Endodermal cell (in vitro differentiated cells): ENCODE measurements around the gene RILP. TPM values are rescaled to one million over a fixed set of nuclear protein-coding genes. Genes with fewer than 3 reads are reported as not detected.

Experiments used
- DNase-seq: peaks from one replicate; pipeline ENCODE4 v3.0.0-alpha.2; 2017
- H3K27ac ChIP-seq: 2 replicates; pipeline ENCODE4 v1.5.1; 2013; ENCODE audit warnings: mild to moderate bottlenecking, low read depth, low read length, moderate library complexity
- H3K27me3 ChIP-seq: 2 replicates; pipeline ENCODE4 v1.6.1; 2013; ENCODE audit warnings: mild to moderate bottlenecking, low read length, moderate library complexity; ENCODE audit not compliant: insufficient read depth, control insufficient read depth, poor library complexity, severe bottlenecking
- H3K36me3 ChIP-seq: 2 replicates; pipeline ENCODE4 v1.7.0; 2013; ENCODE audit warnings: mild to moderate bottlenecking, low read length, moderate library complexity; ENCODE audit not compliant: control insufficient read depth, insufficient read depth
- H3K4me1 ChIP-seq: one replicate; pipeline ENCODE4 v1.7.0; 2013; ENCODE audit warnings: low read length; ENCODE audit not compliant: control insufficient read depth, insufficient read depth
- H3K4me3 ChIP-seq: 2 replicates; pipeline ENCODE4 v1.5.1; 2013; ENCODE audit warnings: mild to moderate bottlenecking, low read length, moderate library complexity
- H3K9ac ChIP-seq: 2 replicates; pipeline ENCODE4 v1.6.1; 2013; ENCODE audit warnings: mild to moderate bottlenecking, low read length, moderate library complexity; ENCODE audit not compliant: poor library complexity, severe bottlenecking; ENCODE audit errors: extremely low read depth
- H3K9me3 ChIP-seq: 2 replicates; pipeline ENCODE4 v1.6.1; 2013; ENCODE audit warnings: mild to moderate bottlenecking, low read length, moderate library complexity; ENCODE audit not compliant: control insufficient read depth
- H3K27ac Mint-ChIP-seq: 2 replicates; pipeline ENCODE4 v1.8.0; 2020; ENCODE audit warnings: mixed read lengths
- H3K27me3 Mint-ChIP-seq: 2 replicates; pipeline ENCODE4 v1.8.0; 2021; ENCODE audit warnings: mild to moderate bottlenecking, mixed read lengths; ENCODE audit not compliant: insufficient read depth
- H3K36me3 Mint-ChIP-seq: 2 replicates; pipeline ENCODE4 v1.8.0; 2020; ENCODE audit warnings: low read depth, mixed read lengths
- H3K4me1 Mint-ChIP-seq: 2 replicates; pipeline ENCODE4 v1.8.0; 2020; ENCODE audit warnings: mixed read lengths
- H3K4me3 Mint-ChIP-seq: 2 replicates; pipeline ENCODE4 v1.8.0; 2020; ENCODE audit warnings: mild to moderate bottlenecking, moderate library complexity, mixed read lengths
- H3K9me3 Mint-ChIP-seq: 2 replicates; pipeline ENCODE4 v1.8.0; 2020; ENCODE audit warnings: mild to moderate bottlenecking, mixed read lengths
- CTCF ChIP-seq: fragments of 200-600 bp; sonication (generic); conservative IDR thresholded peaks from 2 replicates; pipeline ENCODE4 v1.5.0; 2021; ENCODE audit warnings: antibody characterized with exemption, mild to moderate bottlenecking
- WGBS, 2 experiments: methylation state at CpG; one replicate each; pipeline versions ENCODE4 v1.1.5 to v1.1.7; 2013; ENCODE audit warnings: missing lambda C conversion rate in 2 of 2, mixed read lengths in 1 of 2; ENCODE audit not compliant: insufficient coverage in 1 of 2, insufficient read length in 1 of 2; 5-methylcytosine and 5-hydroxymethylcytosine counted together
- total RNA-seq, 2 donors: library from RNA; stranded (reverse); fragmentation: NEBNext Ultra II Directional in 1 of 2; extraction: Animal tissue kit (Norgen Biotek cat#: 25700) in 1 of 2; gene quantifications; 2 replicates in 1 of 2; 3 replicates in 1 of 2; pipeline ENCODE4 v1.2.1, GENCODE V29; 2021

Gene RILP
- total RNA-seq, 2 donors from 2014 or later = 1.1 to 3.1 TPM

- Histone ChIP-seq H3K9me3 (no peaks in the 10 kb centered on the region), H3K4me3 (peak within 1 kb of the TSS; percentile 92), H3K4me1 (no peaks in the 10 kb centered on the region)
These were observed 34.9 kb upstream of the RILP start, which contains the start of gene PRPF8 for GRCh38 chr17:1684378-1685189. PRPF8 (minus strand) TSS chr17:1684867; CDS start chr17:1684571, 296 bp downstream.

GRCh38 chr17:1683459-1683858 lies 33.8 kb upstream of the RILP start:
- WGBS, 2 experiments = 91 to 95% methylated on average over 4 to 5 of the region's 5 CpGs
- no peak for TF ChIP-seq CTCF
- DNase-seq = no peak
- Mint-ChIP-seq H3K27me3 (no peaks in the 10 kb centered on the region), H3K27ac (peak overlapping the region; percentile 96), H3K4me3 (peak overlapping the region; percentile 97), H3K36me3 (peaks cover 56% of the 10 kb centered on the region), H3K4me1 (peaks cover 10% of the 10 kb centered on the region), H3K9me3 (peaks cover under 1% of the 10 kb centered on the region)
- Histone ChIP-seq H3K4me3 (peak overlapping the region; percentile 92), H3K9me3 (no peaks in the 10 kb centered on the region), H3K27me3 (no peaks in the 10 kb centered on the region), H3K9ac (peak overlapping the region; percentile 72), H3K4me1 (no peaks in the 10 kb centered on the region), H3K27ac (no peak overlapping the region), H3K36me3 (peaks cover 51% of the 10 kb centered on the region)

More at GRCh38 chr17:1684378-1685189, 34.9 kb upstream of the RILP start, which contains the start of gene PRPF8:
- peak; percentile 100 for DNase-seq
- WGBS, 2 experiments = 0 to 1% methylated on average over 10 to 72 of the region's 72 CpGs
- H3K27ac ChIP-seq = peak within 1 kb of the TSS; percentile 81
- peaks cover 45% of the 10 kb centered on the region for H3K36me3 Mint-ChIP-seq
- peaks cover 5% of the 10 kb centered on the region for H3K9me3 Mint-ChIP-seq
- H3K27me3 Mint-ChIP-seq = no peaks in the 10 kb centered on the region
- TF ChIP-seq CTCF = no peak
- H3K27ac Mint-ChIP-seq = peak within 1 kb of the TSS; percentile 96
- H3K4me1 Mint-ChIP-seq = peaks cover 10% of the 10 kb centered on the region
- H3K36me3 ChIP-seq = peaks cover 40% of the 10 kb centered on the region
- H3K4me3 Mint-ChIP-seq = peak within 1 kb of the TSS; percentile 97
- no peaks in the 10 kb centered on the region for H3K27me3 ChIP-seq
- H3K9ac ChIP-seq = peak within 1 kb of the TSS; percentile 72

- H3K27me3 Mint-ChIP-seq = no peaks in the 10 kb centered on the region
- peaks cover 93% of the 10 kb centered on the region for H3K36me3 Mint-ChIP-seq
- Histone ChIP-seq H3K9me3 (no peaks in the 10 kb centered on the region), H3K27ac (no peak overlapping the region), H3K9ac (no peak overlapping the region), H3K4me1 (no peaks in the 10 kb centered on the region), H3K4me3 (no peak overlapping the region), H3K27me3 (no peaks in the 10 kb centered on the region), H3K36me3 (peaks cover 93% of the 10 kb centered on the region)
- H3K4me1 Mint-ChIP-seq = no peaks in the 10 kb centered on the region
- no peak for TF ChIP-seq CTCF
- 97 to 99% methylated on average over 13 of the region's 13 CpGs for WGBS, 2 experiments
- no peak for DNase-seq
- H3K27ac Mint-ChIP-seq = no peak overlapping the region
- no peaks in the 10 kb centered on the region for H3K9me3 Mint-ChIP-seq
- no peak overlapping the region for H3K4me3 Mint-ChIP-seq
These were observed 26.7 kb upstream of the RILP start for GRCh38 chr17:1676401-1676800.
